DOHH2 (cell line): Measurements from ENCODE around the gene CST8.

ENCODE experiments used
- H3F3A ChIP-seq: fragments of 200-600 bp; sonication (generic), shearing (Covaris generic); 2 replicates; pipeline ENCODE4 v1.6.0; 2016; ENCODE audit warnings: antibody characterized with exemption, mild to moderate bottlenecking; ENCODE audit not compliant: control insufficient read depth, insufficient read depth
- H3K27ac ChIP-seq: fragments of 200-600 bp; sonication (generic); 2 replicates; pipeline ENCODE4 v1.5.1; 2014; ENCODE audit warnings: low read depth, mild to moderate bottlenecking, low read length, moderate library complexity
- H3K27me3 ChIP-seq: fragments of 200-600 bp; sonication (generic); 2 replicates; pipeline ENCODE4 v1.6.1; 2014; ENCODE audit warnings: mild to moderate bottlenecking, low read length, mixed read lengths; ENCODE audit not compliant: control insufficient read depth
- H3K36me3 ChIP-seq: fragments of 200-600 bp; sonication (generic); 2 replicates; pipeline ENCODE4 v1.6.1; 2014; ENCODE audit warnings: mild to moderate bottlenecking, low read length, moderate library complexity, mixed read lengths; ENCODE audit not compliant: control insufficient read depth
- H3K4me1 ChIP-seq: fragments of 200-600 bp; sonication (generic); 2 replicates; pipeline ENCODE4 v1.6.1; 2014; ENCODE audit warnings: mild to moderate bottlenecking, low read length, mixed read lengths; ENCODE audit not compliant: control insufficient read depth
- H3K4me2 ChIP-seq: fragments of 200-600 bp; sonication (generic); 2 replicates; pipeline ENCODE4 v1.6.0; 2014; ENCODE audit warnings: mild to moderate bottlenecking, low read length, moderate library complexity
- H3K4me3 ChIP-seq: fragments of 200-600 bp; sonication (generic); 2 replicates; pipeline ENCODE4 v1.5.1; 2014; ENCODE audit warnings: mild to moderate bottlenecking, low read length, mixed read lengths
- H3K79me2 ChIP-seq: fragments of 200-600 bp; sonication (generic); 2 replicates; pipeline ENCODE4 v1.6.1; 2014; ENCODE audit warnings: mild to moderate bottlenecking, low read length, mixed read lengths; ENCODE audit not compliant: control insufficient read depth
- H3K9me2 ChIP-seq: fragments of 200-600 bp; sonication (generic); replicated peaks from 2 replicates; pipeline ENCODE4 v1.6.1; 2014; ENCODE audit warnings: mild to moderate bottlenecking, low read length, mixed read lengths; ENCODE audit not compliant: control insufficient read depth
- H3K9me3 ChIP-seq: fragments of 200-600 bp; sonication (generic); 2 replicates; pipeline ENCODE4 v1.6.1; 2014; ENCODE audit warnings: antibody characterized with exemption, low read length, mixed read lengths; ENCODE audit not compliant: control insufficient read depth, insufficient read depth
- H4K20me1 ChIP-seq: fragments of 200-600 bp; sonication (generic); 2 replicates; pipeline ENCODE4 v1.6.0; 2014; ENCODE audit warnings: low read depth, mild to moderate bottlenecking, antibody characterized with exemption, low read length, moderate library complexity; ENCODE audit not compliant: control insufficient read depth, insufficient read depth
- EZH2phosphoT487 ChIP-seq: fragments of 200-600 bp; sonication (generic); IDR thresholded peaks from 2 replicates; pipeline ENCODE4 v1.6.1; 2017; ENCODE audit warnings: borderline replicate concordance, mild to moderate bottlenecking, antibody characterized with exemption, low read length, moderate library complexity, mixed read lengths
- TF ChIP-seq, protein P1 (sequence below): fragments of 200-600 bp; sonication (generic); IDR thresholded peaks from one replicate; pipeline ENCODE4 v1.5.1; 2014; ENCODE audit warnings: antibody characterized with exemption, mild to moderate bottlenecking, low read depth, low read length; ENCODE audit not compliant: poor library complexity, severe bottlenecking

CST8 gene, protein sequence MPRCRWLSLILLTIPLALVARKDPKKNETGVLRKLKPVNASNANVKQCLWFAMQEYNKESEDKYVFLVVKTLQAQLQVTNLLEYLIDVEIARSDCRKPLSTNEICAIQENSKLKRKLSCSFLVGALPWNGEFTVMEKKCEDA

DNA sequence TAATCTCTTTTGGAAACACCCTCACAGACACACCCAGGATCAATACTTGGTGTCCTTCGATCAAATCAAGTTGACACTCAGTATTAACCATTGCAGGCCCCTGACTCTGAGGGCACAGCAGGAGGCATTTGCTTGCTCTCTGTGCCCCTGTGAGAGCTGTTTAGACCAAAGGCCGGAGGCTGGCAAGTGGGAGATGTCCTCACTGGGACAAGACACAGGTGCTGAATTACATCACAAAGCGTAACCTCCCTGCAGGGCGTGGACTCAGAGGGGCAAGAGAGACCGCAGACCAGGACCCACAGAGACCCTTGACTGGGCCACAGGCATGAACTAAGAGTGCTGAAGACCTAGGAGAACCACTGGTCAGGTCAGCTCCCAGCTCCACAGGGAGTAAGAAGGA, at the start of gene CST8:
Gene CST8 (plus strand): TSS at position 301 of the 400 bp plus-strand sequence. CDS start 551 bp downstream, outside the sequence.
- Histone ChIP-seq H3K9me3 (no peaks in the 10 kb centered on the region), H3K4me1 (no peaks in the 10 kb centered on the region), H3F3A (no peaks in the 10 kb centered on the region), H3K4me3 (no peak within 1 kb of the TSS), H3K36me3 (no peaks in the 10 kb centered on the region), H3K9me2 (no peaks in the 10 kb centered on the region), H3K27ac (no peak within 1 kb of the TSS), H3K79me2 (no peaks in the 10 kb centered on the region), H3K27me3 (no peaks in the 10 kb centered on the region), H3K4me2 (no peak within 1 kb of the TSS), H4K20me1 (no peaks in the 10 kb centered on the region)
- TF ChIP-seq, protein P1, sequence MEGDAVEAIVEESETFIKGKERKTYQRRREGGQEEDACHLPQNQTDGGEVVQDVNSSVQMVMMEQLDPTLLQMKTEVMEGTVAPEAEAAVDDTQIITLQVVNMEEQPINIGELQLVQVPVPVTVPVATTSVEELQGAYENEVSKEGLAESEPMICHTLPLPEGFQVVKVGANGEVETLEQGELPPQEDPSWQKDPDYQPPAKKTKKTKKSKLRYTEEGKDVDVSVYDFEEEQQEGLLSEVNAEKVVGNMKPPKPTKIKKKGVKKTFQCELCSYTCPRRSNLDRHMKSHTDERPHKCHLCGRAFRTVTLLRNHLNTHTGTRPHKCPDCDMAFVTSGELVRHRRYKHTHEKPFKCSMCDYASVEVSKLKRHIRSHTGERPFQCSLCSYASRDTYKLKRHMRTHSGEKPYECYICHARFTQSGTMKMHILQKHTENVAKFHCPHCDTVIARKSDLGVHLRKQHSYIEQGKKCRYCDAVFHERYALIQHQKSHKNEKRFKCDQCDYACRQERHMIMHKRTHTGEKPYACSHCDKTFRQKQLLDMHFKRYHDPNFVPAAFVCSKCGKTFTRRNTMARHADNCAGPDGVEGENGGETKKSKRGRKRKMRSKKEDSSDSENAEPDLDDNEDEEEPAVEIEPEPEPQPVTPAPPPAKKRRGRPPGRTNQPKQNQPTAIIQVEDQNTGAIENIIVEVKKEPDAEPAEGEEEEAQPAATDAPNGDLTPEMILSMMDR = no peak
- TF ChIP-seq EZH2phosphoT487 = no peak

DNA sequence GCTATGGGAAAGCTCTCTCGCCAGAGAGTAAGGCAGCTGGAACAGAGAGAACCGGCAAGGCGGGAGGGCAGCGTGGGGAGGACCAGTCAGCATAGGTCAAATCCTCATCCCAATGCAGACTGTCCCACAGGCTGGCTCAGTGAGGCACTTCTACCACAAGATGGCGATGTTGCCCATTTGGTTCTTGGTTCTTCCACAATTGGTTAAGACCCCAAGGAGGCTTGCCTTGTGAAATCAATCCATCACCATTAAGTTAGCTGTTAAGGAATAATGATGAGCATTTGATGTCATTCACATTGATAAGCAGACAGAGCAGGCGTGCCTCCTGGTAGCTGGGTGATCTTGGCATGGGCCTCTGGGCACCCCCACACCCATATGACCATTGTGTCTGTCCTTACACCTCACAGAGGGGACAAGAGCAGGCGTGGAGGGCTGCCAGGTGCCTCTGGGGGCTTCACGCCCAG, 49.0 kb upstream of the CST8 start:
- no peak overlapping the region for H3K27ac ChIP-seq
- no peaks in the 10 kb centered on the region for H4K20me1 ChIP-seq
- H3F3A ChIP-seq = no peaks in the 10 kb centered on the region
- H3K79me2 ChIP-seq = no peaks in the 10 kb centered on the region
- H3K4me1 ChIP-seq = no peaks in the 10 kb centered on the region
- TF ChIP-seq EZH2phosphoT487 = no peak
- TF ChIP-seq, protein P1 = peak; percentile 88
- H3K4me2 ChIP-seq = no peak overlapping the region
- no peaks in the 10 kb centered on the region for H3K9me3 ChIP-seq
- no peaks in the 10 kb centered on the region for H3K9me2 ChIP-seq
- H3K27me3 ChIP-seq = peaks cover 2% of the 10 kb centered on the region; the same call in 1 of the 2 replicates
- no peaks in the 10 kb centered on the region for H3K36me3 ChIP-seq
- no peak overlapping the region for H3K4me3 ChIP-seq

DNA sequence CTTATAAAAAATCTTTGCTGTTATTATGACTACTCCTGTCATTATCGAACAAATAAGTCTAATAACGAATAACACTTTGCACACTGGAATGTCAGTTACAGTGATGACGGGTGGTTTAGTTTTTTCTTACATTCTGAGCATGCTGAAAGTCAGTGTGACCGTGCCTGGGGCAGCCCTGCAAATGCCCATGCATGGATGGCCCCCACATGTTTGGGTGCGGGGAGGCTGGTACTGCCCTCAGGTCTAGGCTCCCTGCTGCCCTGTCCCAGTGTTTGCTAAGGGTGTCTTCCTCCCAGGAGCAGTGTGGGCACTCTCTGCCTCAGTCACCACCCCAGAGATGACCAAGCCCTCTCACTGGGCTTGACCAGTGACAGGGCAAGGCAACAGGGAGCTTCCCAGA, 48.5 kb upstream of the CST8 start:
- H3K36me3 ChIP-seq = no peaks in the 10 kb centered on the region
- H3K79me2 ChIP-seq = no peaks in the 10 kb centered on the region
- no peak overlapping the region for H3K27ac ChIP-seq
- peaks cover 2% of the 10 kb centered on the region; the same call in 1 of the 2 replicates for H3K27me3 ChIP-seq
- no peaks in the 10 kb centered on the region for H3K9me3 ChIP-seq
- no peaks in the 10 kb centered on the region for H3F3A ChIP-seq
- TF ChIP-seq, protein P1 = no peak
- TF ChIP-seq EZH2phosphoT487 = no peak
- no peaks in the 10 kb centered on the region for H3K4me1 ChIP-seq
- no peaks in the 10 kb centered on the region for H3K9me2 ChIP-seq
- H3K4me3 ChIP-seq = no peak overlapping the region
- no peaks in the 10 kb centered on the region for H4K20me1 ChIP-seq
- H3K4me2 ChIP-seq = no peak overlapping the region
